EL (cell line): Measurements from ENCODE around the gene PLSCR3.

Experiments
- DNase-seq: peaks from one replicate; pipeline ENCODE4 v3.0.0-alpha.2; 2016

The PLSCR3 gene

DNA sequence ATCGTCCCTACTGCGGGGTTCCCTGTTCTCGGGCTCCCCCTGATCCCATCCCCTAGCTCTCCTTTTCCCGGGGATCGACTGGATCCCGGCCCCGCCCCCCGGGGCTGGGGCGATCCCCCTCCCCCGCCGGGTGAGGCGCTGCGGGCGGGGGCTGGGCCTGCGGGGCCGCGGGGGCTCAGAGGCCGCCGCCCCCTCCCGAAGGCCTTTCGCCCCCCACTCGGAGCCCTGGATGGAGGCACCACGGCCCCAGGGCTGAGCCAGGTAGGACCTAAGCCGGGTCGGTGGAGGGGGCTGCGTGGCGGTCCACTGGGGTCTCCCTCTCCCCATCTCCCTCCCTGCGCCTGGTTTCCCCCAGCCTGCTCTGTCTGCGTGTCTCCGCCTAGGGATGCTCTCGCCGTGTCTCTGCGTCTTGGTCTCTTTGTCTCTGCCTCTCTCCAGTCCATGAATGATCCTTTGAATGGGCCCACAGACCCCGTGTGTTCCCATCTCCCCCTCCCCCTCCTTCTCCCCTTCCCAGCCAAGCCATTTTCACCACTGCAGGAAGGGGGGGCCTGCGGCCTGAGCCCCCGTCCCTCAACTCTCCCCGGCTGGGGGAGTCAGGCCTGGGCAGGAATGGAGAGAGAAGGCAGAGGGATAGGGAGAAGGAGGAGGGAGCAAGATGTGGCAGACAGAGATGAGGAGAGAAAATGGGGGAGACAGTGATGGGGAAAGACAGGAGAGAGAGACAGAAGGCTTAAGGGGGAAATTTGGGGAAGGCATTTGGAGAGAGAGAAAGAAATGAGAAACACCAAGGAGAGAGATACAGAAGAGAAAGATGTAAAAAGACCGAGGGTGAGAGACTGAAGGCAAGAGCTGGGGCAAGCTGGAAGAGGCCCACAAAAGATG lies 11.3 kb upstream of the PLSCR3 start:
- peak; percentile 26 for DNase-seq

DNA sequence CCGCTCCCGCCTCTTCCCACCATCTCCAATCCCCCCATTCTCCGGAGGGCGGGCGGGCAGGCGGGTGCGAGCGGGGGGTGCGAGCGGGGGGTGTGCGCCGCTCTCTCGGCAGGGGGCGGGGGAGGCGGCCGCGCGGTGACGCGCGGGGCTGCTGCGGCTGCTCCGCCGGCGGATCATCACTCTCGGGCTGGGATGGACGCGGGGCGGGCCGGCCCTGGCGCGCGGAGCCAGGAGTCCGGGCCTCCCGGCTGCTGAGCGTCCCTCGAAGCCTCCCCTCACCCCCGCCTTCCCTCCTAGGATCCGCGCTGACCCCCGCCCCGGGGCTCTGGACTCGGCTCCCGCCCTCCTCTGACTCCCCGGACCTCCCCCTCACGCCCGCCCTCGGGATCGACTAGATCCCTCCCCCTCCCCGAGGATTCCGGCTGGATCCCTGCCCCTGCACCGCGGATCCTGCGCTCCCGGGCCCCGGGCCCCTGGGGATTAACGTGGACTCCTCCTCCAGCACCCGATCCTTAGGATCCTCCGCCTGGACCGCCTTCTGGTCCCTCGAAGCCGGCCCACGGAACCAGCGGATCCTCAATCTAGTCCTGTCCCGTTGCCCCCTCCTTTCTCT lies 10.5 kb upstream of the PLSCR3 start:
- DNase-seq: no peak

- DNase-seq: peak; percentile 100
Measured at GRCh38 chr17:7403977-7404736, 9.8 kb upstream of the PLSCR3 start, which contains the start of gene TMEM256. Gene TMEM256 (minus strand): TSS chr17:7404097. CDS start chr17:7404084, 13 bp downstream.

- peak; percentile 81 for DNase-seq
Measured at GRCh38 chr17:7403727-7403976, 9.3 kb upstream of the PLSCR3 start.

GRCh38 chr17:7403043-7403726 lies 8.9 kb upstream of the PLSCR3 start:
- DNase-seq: no peak

DNA sequence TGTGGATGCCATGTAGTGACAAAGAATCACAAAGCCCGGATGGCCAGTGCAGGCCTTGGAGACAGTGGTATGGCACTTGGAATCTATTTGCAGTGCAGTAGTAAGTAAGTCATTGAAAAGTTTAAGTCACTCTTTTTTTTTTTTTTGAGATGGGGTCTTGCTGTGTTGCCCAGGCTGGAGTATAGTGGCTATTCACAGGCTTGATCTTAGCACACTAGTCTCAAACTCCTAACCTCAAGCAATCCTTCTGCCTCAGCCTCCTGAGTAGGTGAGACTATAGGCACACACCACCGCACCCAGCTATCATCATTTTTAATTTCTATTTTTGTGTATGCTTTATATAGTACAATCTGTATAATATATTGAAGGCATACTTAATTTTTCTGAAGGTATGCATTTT lies 4.3 kb upstream of the PLSCR3 start:
- no peak for DNase-seq

- DNase-seq: no peak
Measured at GRCh38 chr17:7396147-7396546, 1.8 kb upstream of the PLSCR3 start.

GRCh38 chr17:7393613-7394451 lies 493 bp downstream of the PLSCR3 start:
- DNase-seq: peak; percentile 39

DNA sequence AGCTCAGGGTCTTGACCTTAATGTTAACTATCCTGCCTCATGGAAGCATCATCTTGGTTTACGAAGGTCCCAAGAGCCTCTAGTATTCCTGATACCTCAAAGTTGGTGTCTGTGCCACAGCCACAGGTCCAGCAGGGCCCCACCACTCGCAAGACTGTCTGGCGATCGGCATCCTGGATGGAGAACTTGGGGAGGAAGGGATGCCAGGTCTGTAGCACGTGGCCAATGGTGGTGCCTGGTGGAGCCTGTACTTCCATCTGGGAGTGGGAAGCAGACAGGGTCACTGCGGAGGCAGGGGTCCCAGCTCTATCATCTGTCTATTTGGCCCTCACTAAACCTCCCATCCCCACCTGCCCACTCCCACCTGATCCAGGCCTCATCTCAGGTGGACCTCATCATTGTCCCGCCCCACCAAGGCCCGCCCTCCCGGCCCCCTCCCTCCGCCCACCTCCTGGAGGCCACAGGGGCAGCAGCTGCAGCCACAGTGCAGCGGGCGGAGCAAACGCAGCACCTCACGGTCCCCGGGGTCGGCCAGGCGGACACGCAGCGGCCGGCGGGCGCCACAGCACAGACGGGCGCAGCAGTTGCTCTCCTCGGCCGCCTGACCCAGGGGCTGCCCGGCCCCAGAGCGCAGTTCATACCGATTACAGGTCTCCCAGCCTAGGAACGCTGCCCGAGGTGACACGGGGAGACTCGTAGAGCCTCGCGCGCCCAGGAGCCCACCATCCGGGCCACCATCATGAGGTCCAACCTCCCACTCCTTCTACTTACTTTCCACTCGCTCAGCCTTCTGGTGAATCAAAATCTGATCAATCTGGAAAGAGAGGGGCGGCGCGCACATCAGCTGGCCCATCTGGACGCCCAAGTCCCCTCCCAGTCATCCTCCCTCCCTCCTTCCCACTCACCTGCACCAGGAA lies 1.4 kb downstream of the PLSCR3 start:
- DNase-seq: no peak

GRCh38 chr17:7391307-7391706 lies 3.0 kb downstream of the PLSCR3 start:
- DNase-seq: no peak

DNA sequence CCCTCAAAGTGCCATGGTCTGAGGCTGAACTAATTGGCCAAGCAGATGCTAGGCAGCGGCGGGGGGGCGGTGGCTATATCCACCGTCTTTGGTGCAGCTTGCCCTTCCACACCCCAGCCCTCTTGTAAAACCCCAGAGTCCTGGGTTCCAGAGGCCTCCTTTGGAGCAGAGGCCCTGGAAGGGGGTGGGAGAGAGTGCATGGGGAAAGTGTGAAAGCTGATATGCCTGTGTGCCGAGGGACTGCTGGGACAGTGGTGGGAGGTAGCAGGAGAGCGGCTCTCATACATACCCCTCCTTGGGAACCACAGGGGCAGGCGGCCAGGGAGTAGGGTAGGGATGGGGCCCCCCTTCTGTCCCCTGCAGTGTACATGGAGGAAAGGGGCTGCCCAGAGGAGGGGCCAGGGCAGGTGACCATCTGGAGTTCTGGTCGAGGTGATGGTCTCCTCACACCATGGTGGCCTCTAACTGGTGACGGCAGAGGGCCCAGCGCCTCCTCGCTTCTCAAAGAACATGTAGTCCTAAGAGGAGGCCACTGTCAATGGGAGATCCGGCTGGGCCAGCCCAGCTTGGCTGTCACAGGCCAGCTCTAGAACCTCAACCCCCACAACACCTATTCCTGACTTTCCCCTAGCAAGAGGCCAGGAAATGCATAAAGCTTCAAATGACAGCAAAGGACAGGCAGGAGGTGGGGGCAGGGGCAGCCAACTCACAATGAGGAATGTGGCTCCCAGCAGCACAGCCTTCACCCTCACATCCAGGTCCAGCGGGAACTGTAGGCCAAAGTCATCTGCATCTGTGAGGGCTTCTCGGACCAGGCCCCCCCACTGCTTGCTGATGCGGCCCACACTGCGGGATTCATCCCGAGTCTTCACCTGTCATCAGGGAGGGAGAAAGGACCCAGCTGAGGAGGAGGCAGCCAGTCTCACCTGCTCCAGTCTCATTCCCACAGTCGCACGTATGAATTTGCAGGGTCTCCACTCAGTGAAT lies 4.1 kb downstream of the PLSCR3 start:
- no peak for DNase-seq

- no peak for DNase-seq
Measured at GRCh38 chr17:7388856-7389255, 5.5 kb downstream of the PLSCR3 start.

GRCh38 chr17:7384489-7385081 lies 9.7 kb downstream of the PLSCR3 start:
- no peak for DNase-seq

- peak; percentile 38 for DNase-seq
Measured at GRCh38 chr17:7383742-7384488, 10.4 kb downstream of the PLSCR3 start.

- DNase-seq: no peak
Measured at GRCh38 chr17:7383371-7383741, 11.0 kb downstream of the PLSCR3 start.

DNA sequence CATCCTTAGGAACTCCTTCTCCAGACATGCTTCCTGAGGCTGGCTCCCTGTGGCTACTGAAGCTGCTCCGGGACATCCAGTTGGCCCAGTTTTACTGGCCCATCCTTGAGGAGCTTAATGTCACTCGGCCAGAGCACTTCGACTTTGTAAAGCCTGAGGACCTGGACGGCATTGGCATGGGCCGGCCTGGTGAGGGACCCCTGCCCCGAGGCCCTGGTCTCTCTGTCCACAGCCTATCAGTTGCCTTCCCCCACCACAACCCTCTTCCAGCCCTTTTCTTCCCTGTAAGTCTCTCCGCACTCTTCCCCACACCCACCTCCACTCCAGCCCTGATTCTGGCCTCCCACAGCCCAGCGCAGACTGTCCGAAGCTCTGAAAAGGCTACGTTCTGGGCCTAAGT lies 11.4 kb downstream of the PLSCR3 start:
- no peak for DNase-seq

DNA sequence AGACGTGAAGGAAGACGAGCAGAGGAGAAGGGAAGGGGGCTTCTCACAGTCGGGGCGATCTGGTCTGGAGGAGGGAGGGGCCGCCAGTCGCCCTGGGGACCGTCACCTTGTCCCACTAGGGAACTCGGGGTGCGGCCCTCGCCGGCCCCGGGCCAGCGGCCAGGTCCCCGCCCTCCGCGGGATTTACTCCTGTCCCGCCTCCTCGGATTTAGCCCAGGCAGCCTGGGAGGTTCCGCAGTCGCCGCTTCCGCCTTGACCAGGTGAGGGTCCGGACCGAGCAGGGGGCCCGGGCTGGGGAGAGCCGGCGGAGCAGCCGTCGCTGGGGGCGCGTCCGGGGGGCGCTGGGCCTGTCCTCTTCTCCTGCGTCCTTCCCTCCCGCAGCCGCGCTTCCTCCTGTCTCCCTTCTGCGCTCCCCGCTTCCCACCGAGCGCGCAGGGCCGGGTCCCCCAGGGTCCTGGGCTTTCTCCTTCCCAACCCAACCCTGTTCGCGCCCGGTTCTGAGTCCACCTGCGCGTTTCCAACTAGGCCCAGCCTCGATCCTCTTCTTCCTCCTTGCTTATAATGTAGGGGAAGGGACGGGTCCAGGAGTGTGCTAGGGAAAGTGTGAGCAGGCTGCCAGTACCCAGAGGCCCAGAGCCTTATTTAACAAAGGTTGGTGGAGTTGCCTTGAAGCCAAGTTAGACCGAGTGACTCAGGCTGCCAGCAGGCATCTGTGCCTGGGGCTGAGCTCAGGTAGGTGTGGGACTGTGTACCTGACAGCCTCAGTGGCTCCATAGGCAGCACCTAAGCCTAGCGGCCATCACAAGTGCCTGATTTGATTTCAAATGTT lies 13.3 kb downstream of the PLSCR3 start, which contains the start of gene TNK1:
TNK1 (plus strand) TSS at position 235 of the 829 bp plus-strand sequence. CDS start 1,838 bp downstream, outside the sequence.
- DNase-seq: no peak

DNA sequence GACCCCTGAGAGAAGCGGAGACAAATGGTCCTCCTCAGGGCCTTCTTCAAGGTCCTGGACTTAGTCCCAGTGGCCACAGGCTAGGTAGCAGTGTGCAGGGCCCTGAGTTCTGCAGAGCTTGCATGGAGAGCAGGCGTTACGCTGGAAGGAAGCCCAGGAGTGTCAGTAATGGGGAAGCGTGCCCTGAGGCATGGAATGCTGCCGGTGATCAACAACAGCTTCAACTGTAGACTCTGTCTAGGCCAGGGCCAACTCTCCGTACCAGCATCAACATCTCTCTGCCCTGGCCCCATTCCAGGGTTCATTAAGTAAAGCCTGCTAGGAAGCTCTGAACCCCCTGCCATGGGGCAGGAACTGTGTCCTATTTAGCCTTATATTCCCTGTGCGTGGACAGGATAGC lies 14.0 kb downstream of the PLSCR3 start:
- peak; percentile 65 for DNase-seq
